AG04450 (cell line): ENCODE results near the gene PSMG4. TPM values are rescaled to one million over a fixed set of nuclear protein-coding genes. Genes with fewer than 3 reads are reported as not detected.

Experiments
- CTCF ChIA-PET: fragments of 300-600, 350-600 bp; formaldehyde crosslinking; extraction: SDS; loops from one replicate; lab custom pipeline; 2022; ENCODE audit warnings: antibody characterized with exemption, inconsistent platforms; lab: Charles Lee
- POLR2A ChIA-PET: fragments of 350-600 bp; formaldehyde crosslinking; extraction: SDS; loops from one replicate; lab custom pipeline; 2021; ENCODE audit warnings: antibody characterized with exemption, inconsistent platforms; lab: Yijun Ruan, JAX
- DNase-seq: peaks from one replicate; pipeline ENCODE4 v3.0.0-alpha.2; 2011; ENCODE audit warnings: low read depth, low spot score
- H3K27ac ChIP-seq: one replicate; pipeline ENCODE4 v1.5.1; 2012; ENCODE audit warnings: low read depth, low read length, control low read depth
- H3K27me3 ChIP-seq: one replicate; pipeline ENCODE4 v1.6.0; 2012; ENCODE audit warnings: low read length; ENCODE audit not compliant: control insufficient read depth, insufficient read depth
- H3K4me3 ChIP-seq: 2 replicates; pipeline ENCODE4 v1.5.1; 2011; ENCODE audit warnings: mild to moderate bottlenecking, low read depth, low read length, control low read depth
- H3K9me3 ChIP-seq: 2 replicates; pipeline ENCODE4 v1.5.1; 2012; ENCODE audit warnings: low read length; ENCODE audit not compliant: control insufficient read depth, insufficient read depth
- CTCF ChIP-seq: IDR thresholded peaks from 2 replicates; pipeline ENCODE4 v1.5.1; 2011; ENCODE audit warnings: low read depth, low read length, control low read depth, inconsistent platforms
- polyA plus RNA-seq: library from polyadenylated mRNA; depleted of rRNA; stranded (reverse); fragments of >200 nt; gene quantifications from 2 replicates; pipeline ENCODE4 v1.2.3, GENCODE V29; 2011

Gene PSMG4
- polyA plus RNA-seq, 1 experiment, result 15.8 TPM

GRCh38 chr6:3212261-3212660 lies 46.5 kb upstream of the PSMG4 start:
- DNase-seq, result no peak
- Histone ChIP-seq H3K4me3 (no peak overlapping the region), H3K27me3 (peaks cover 8% of the 10 kb centered on the region), H3K9me3 (no peaks in the 10 kb centered on the region), H3K27ac (no peak overlapping the region)
- TF ChIP-seq CTCF, result no peak
- ChIA-PET POLR2A (no interaction called here), CTCF (interaction anchor here (0.7 to 1.8 kb wide), 2 partner anchors 39 to 86 kb away, joined by 4 to 8 read pairs; no protein-coding TSS in a partner anchor)

GRCh38 chr6:3213334-3213695 lies 45.4 kb upstream of the PSMG4 start:
- Histone ChIP-seq H3K27ac (no peak overlapping the region), H3K27me3 (peaks cover 13% of the 10 kb centered on the region), H3K9me3 (no peaks in the 10 kb centered on the region), H3K4me3 (no peak overlapping the region)
- no peak for DNase-seq
- CTCF ChIA-PET, result no interaction called here
- no peak for TF ChIP-seq CTCF
- POLR2A ChIA-PET, result no interaction called here

- no peak for DNase-seq
- ChIA-PET CTCF (interaction anchor here (1.3 kb wide), 1 partner anchor 37 kb away, joined by 4 read pairs; no protein-coding TSS in a partner anchor), POLR2A (interaction anchor here (0.8 kb wide), 1 partner anchor 33 kb away, joined by 3 read pairs; no protein-coding TSS in a partner anchor)
- peaks cover 21% of the 10 kb centered on the region for H3K27me3 ChIP-seq
- H3K27ac ChIP-seq, result no peak overlapping the region
- no peak overlapping the region for H3K4me3 ChIP-seq
- H3K9me3 ChIP-seq, result no peaks in the 10 kb centered on the region
- TF ChIP-seq CTCF, result no peak
Measured at GRCh38 chr6:3214898-3215297, 43.8 kb upstream of the PSMG4 start.

- no peak for DNase-seq
- no peak overlapping the region for H3K4me3 ChIP-seq
- ChIA-PET CTCF (no interaction called here), POLR2A (no interaction called here)
- H3K27ac ChIP-seq, result no peak overlapping the region
- H3K27me3 ChIP-seq, result peaks cover 34% of the 10 kb centered on the region
- no peak for TF ChIP-seq CTCF
- H3K9me3 ChIP-seq, result no peaks in the 10 kb centered on the region
Measured at GRCh38 chr6:3217286-3217685, 41.5 kb upstream of the PSMG4 start.

- ChIA-PET POLR2A (interaction anchor here (0.6 kb wide), 1 partner anchor 13 kb away, joined by 3 read pairs; no protein-coding TSS in a partner anchor), CTCF (no interaction called here)
- no peak for TF ChIP-seq CTCF
Measured at GRCh38 chr6:3218266-3218665, 40.5 kb upstream of the PSMG4 start.

More at GRCh38 chr6:3218266-3218665, 40.5 kb upstream of the PSMG4 start:
- Histone ChIP-seq H3K27ac (no peak overlapping the region), H3K4me3 (no peak overlapping the region), H3K27me3 (peaks cover 37% of the 10 kb centered on the region), H3K9me3 (no peaks in the 10 kb centered on the region)
- no peak for DNase-seq
